G401 (cell line): ENCODE measurements around the gene KLK6. TPM values are rescaled to one million over a fixed set of nuclear protein-coding genes. Genes with fewer than 3 reads are reported as not detected.

ENCODE experiments used
- DNase-seq: peaks from one replicate; pipeline ENCODE4 v3.0.0-alpha.2; 2015; ENCODE audit warnings: low spot score
- in situ Hi-C: cut with HindIII; loops from 2 replicates; pipeline ENCODE4 v1.10.0; 2016; ENCODE audit warnings: low sequenced_read_pairs, mixed read lengths
- total RNA-seq: library from RNA; depleted of rRNA; stranded (reverse); fragments of >200 nt; shearing (Covaris generic); gene quantifications from 2 replicates; pipeline ENCODE4 v1.2.3, GENCODE V29; 2014; rRNA removed

Gene KLK6
- total RNA-seq, 1 experiment from 2014 or later: not detected

DNA sequence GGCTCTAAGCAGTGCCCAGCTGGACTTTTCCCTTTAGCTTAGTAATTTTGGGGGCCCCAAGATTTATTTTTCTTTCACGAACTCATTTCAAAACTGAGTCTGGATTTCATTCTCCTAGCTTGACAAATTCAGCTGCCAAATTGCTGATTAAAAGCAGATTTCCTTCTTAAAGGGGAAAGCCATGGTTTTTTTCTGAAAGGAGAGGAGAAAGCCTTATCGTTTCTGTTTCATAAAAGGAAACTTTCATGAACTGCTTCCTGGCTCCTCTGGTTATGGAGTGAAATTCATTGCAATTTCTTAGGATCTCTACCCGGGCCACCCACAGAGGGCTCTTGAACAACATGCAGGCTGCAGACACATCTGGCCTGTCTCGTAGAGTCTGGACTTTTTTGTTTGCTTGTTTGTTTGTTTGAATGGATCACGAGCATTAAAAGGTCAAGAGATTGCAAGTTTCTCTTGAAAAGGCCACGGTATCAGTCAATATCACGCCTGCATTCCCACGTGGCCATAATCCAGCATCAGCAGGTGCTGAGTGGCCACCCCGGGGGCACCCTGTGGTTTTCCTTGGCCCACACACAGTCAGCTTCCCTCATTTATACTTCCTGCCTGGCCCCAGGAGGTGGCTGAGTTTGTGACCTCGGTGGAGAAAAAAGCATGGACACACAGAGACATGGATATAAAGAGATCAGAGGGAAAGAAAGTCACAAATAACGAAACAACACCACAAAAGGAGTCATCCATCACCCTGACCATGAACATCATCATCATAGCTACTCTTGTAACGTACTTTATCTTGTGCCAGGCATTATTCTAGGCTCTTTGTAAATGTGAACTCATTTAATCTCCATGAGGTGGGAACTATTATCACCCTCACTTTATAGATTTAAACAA, 47.7 kb downstream of the KLK6 start:
- no peak for DNase-seq
- in situ Hi-C loops: no loop called here

DNA sequence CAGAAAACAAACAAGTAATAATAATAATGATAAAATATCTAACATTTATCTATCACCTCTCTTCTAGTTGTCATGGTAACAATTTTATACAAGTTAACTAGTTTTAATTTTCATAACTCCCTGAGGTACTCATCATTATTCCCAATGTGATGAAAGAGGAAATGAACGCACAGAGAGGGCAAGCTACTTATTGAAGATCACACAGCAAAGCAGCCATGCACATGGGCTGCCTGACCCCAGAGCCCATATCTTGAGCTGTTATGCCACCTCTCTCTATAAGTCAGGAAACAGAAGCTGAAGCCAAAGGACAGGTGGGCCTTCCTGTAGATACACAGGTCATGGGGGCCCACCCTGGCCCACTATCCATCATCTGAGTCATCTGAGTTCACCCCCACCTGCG, 53.3 kb downstream of the KLK6 start:
- in situ Hi-C loops: no loop called here
- DNase-seq: no peak

DNA sequence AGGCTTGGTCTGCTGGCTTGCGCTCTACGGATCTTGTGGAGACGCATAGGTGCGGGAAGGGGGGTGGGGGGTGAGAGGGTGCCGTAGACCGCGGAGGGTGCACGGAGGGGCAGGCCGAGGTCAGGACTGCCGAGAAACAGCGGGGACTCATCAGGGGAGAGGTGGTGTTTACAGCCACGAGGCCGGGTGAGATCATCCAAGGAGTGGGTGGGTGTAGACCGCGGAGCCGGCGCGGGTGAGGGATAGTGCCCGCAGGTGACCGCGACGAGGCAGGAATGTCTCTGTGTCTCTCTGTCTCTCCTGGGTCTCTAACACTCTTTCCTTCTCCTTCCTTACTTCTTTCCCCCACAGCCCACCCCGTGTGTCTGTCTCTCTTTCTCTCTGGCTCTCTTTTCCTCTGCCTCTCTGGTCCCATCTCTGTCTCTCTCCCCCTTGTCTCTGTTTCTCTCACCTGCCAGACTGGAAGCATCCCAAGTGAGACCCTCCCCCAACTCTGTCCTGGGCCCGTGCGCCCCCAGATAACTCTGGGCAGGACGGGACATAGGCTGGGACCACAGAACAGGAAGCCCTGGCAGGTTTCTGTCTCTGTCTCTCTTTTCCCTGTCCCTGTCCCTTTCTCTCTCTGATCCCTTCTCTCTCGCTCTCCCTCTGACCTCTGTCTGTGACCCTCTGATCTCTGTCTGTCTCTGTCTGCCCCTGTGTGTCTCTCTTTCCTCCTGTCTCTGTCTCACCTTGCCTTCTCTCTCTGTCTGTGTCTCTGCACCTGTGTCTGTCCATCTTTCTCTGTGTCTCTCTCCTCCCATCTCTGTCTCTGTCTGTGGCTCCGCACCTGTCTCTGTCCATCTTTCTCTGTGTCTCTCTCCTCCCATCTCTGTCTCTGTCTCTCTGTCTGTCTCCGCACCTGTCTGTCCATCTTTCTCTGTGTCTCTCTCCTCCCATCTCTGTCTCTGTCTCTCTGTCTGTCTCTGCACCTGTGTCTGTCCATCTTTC, 56.4 kb downstream of the KLK6 start:
- in situ Hi-C loops: no loop called here
- no peak for DNase-seq

- DNase-seq: no peak
- in situ Hi-C loops: no loop called here
Observed at GRCh38 chr19:50912102-50912599, 57.2 kb downstream of the KLK6 start.

- DNase-seq: no peak
- in situ Hi-C loops: no loop called here
Observed at GRCh38 chr19:50911206-50912101, 57.9 kb downstream of the KLK6 start, which contains the start of gene KLK4. KLK4 (minus strand) TSS chr19:50911395; CDS start chr19:50910738, 657 bp downstream.

- DNase-seq: no peak
- in situ Hi-C loops: no loop called here
Observed at GRCh38 chr19:50910722-50911121, 58.7 kb downstream of the KLK6 start.

DNA sequence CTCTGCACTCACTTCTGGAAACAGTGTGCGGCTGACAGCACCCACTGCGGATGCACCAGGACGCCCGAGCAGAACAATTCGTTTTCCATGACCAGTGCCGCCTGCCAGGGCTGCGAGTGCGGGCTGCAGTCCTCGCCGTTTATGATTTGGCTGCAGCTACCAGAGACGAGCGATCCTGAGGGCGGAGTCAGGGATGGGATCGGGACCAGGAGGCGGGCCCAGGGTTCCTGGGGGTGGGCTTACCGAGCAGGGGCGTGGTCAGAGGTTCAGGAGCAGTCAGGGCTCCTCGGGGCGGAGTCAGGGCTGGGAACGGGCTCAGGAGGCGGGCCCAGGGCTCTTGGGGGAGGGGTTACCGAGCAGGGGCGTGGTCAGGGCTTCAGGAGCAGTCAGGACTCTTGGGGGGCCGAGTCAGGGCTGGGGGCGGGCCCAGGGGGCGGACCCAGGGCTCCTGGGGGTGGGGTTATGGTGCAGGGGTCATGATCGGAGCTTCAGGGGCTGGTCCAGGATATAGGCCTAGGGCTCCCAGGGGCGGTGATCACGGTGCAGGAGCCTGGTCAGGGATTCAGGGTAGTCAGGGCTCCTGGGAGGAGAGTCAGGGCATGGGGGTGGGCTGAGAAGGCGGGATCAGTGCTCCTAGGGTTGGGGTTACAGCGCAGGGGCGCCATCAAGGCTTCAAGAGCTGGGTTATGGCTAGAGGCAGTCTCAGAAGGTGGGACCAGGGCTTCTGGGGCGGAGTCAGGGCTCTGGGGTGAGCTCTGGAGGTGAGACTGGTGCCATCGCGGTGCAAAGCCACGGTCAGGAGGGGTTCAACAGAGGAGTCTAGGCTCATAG, 59.9 kb downstream of the KLK6 start:
- in situ Hi-C loops: no loop called here
- peak; percentile 40 for DNase-seq

Other genes starting within 250 kb of the KLK6 start
- gene SHANK1, start 249.8 kb downstream of the KLK6 start, total RNA-seq: 14.0 and 16.4 TPM in 2 replicates
- 91.4 and 132 TPM in 2 replicates for gene CLEC11A, start 246.2 kb downstream of the KLK6 start, total RNA-seq
- not detected in 2 replicates for gene GPR32, start 199.1 kb downstream of the KLK6 start, total RNA-seq
- gene ACP4, start 179.2 kb downstream of the KLK6 start, total RNA-seq: not detected in 2 replicates
- gene KLK1, start 145.8 kb downstream of the KLK6 start, total RNA-seq: not detected in 2 replicates
- gene KLK15, start 136.0 kb downstream of the KLK6 start, total RNA-seq: not detected in 2 replicates
- not detected in 2 replicates for gene KLK3, start 114.7 kb downstream of the KLK6 start, total RNA-seq
- not detected in 2 replicates for gene KLK2, start 96.2 kb downstream of the KLK6 start, total RNA-seq
- not detected in 2 replicates for gene KLK4, start 58.2 kb downstream of the KLK6 start, total RNA-seq
- gene KLK5, start 16.6 kb downstream of the KLK6 start, total RNA-seq: 0.58 TPM in 1 of 2 replicates, not detected in the other
- not detected in 2 replicates for gene KLK7, start 14.3 kb upstream of the KLK6 start, total RNA-seq
- gene KLK8, start 32.0 kb upstream of the KLK6 start, total RNA-seq: not detected in 2 replicates
- gene KLK10, start 50.1 kb upstream of the KLK6 start, total RNA-seq: not detected in 2 replicates
- gene KLK11, start 57.0 kb upstream of the KLK6 start, total RNA-seq: not detected in 2 replicates
- not detected in 2 replicates for gene KLK12, start 65.4 kb upstream of the KLK6 start, total RNA-seq
- gene KLK13, start 95.5 kb upstream of the KLK6 start, total RNA-seq: not detected in 2 replicates
- not detected in 2 replicates for gene KLK14, start 113.3 kb upstream of the KLK6 start, total RNA-seq
- 10.1 and 16.8 TPM in 2 replicates for gene CTU1, start 138.8 kb upstream of the KLK6 start, total RNA-seq
- gene SIGLEC9, start 155.3 kb upstream of the KLK6 start, total RNA-seq: not detected in 2 replicates
- not detected in 2 replicates for gene SIGLEC7, start 172.7 kb upstream of the KLK6 start, total RNA-seq